Mesendoderm (in vitro differentiated cells): ENCODE measurements around the gene PMM2.
A peak's percentile ranks its signal among the peaks of the same experiment; 100 is the strongest.

Source experiments
- DNase-seq: peaks from one replicate; pipeline ENCODE4 v3.0.0; 2013
- H2AK5ac ChIP-seq: 2 replicates; pipeline ENCODE4 v1.6.1; 2013; ENCODE audit warnings: low read length, inconsistent platforms
- H2BK120ac ChIP-seq: 2 replicates; pipeline ENCODE4 v1.6.1; 2013; ENCODE audit warnings: low read depth, mild to moderate bottlenecking, low read length, moderate library complexity, mixed read lengths
- H2BK15ac ChIP-seq: replicated peaks from 2 replicates; pipeline ENCODE4 v1.6.1; 2013; ENCODE audit warnings: low read depth, mild to moderate bottlenecking, moderate library complexity
- H2BK5ac ChIP-seq: 2 replicates; pipeline ENCODE4 v1.6.1; 2013; ENCODE audit warnings: low read length, inconsistent platforms
- H3K18ac ChIP-seq: 2 replicates; pipeline ENCODE4 v1.6.1; 2013; ENCODE audit warnings: mild to moderate bottlenecking, low read length, mixed read lengths
- H3K23ac ChIP-seq: one replicate; pipeline ENCODE4 v1.6.1; 2013; ENCODE audit warnings: low read length
- H3K27ac ChIP-seq: 2 replicates; pipeline ENCODE4 v1.5.1; 2013; ENCODE audit warnings: low read depth, mild to moderate bottlenecking, inconsistent platforms, low read length, moderate library complexity
- H3K27me3 ChIP-seq: 2 replicates; pipeline ENCODE4 v1.6.1; 2013; ENCODE audit warnings: low read length, control low read depth, mild to moderate bottlenecking, inconsistent platforms; ENCODE audit not compliant: insufficient read depth, poor library complexity
- H3K36me3 ChIP-seq: 2 replicates; pipeline ENCODE4 v1.6.1; 2013; ENCODE audit warnings: low read length, inconsistent platforms; ENCODE audit not compliant: control insufficient read depth, insufficient read depth
- H3K4ac ChIP-seq: one replicate; pipeline ENCODE4 v1.6.1; 2013; ENCODE audit warnings: low read depth, mild to moderate bottlenecking, low read length, moderate library complexity
- H3K4me1 ChIP-seq: 2 replicates; pipeline ENCODE4 v1.6.1; 2013; ENCODE audit warnings: low read depth, low read length, inconsistent platforms; ENCODE audit not compliant: control insufficient read depth
- H3K4me2 ChIP-seq: 2 replicates; pipeline ENCODE4 v1.6.1; 2013; ENCODE audit warnings: low read length
- H3K4me3 ChIP-seq: 2 replicates; pipeline ENCODE4 v1.5.1; 2013; ENCODE audit warnings: mild to moderate bottlenecking, low read length
- H3K56ac ChIP-seq: one replicate; pipeline ENCODE4 v1.6.1; 2013; ENCODE audit warnings: low read length
- H3K79me1 ChIP-seq: 2 replicates; pipeline ENCODE4 v1.6.1; 2013; ENCODE audit warnings: low read length, inconsistent platforms
- H3K79me2 ChIP-seq: 2 replicates; pipeline ENCODE4 v1.6.1; 2013; ENCODE audit warnings: mild to moderate bottlenecking, low read length; ENCODE audit not compliant: control insufficient read depth, insufficient read depth
- H3K9ac ChIP-seq: 2 replicates; pipeline ENCODE4 v1.6.1; 2013; ENCODE audit warnings: low read length, inconsistent platforms
- H4K5ac ChIP-seq: one replicate; pipeline ENCODE4 v1.6.1; 2013; ENCODE audit warnings: low read length
- H4K8ac ChIP-seq: one replicate; pipeline ENCODE4 v1.6.1; 2013; ENCODE audit warnings: low read depth, mild to moderate bottlenecking, control low read depth, low read length, moderate library complexity
- WGBS: extraction: QIAGEN DNeasy Blood & Tissue Kit; methylation state at CpG from one replicate; pipeline ENCODE4 v1.1.7; 2013; ENCODE audit warnings: low lambda C conversion rate, missing lambda C conversion rate; ENCODE audit not compliant: insufficient coverage; ENCODE audit errors: extremely low coverage; 5-methylcytosine and 5-hydroxymethylcytosine counted together

Gene PMM2

GRCh38 chr16:8822403-8822802 lies 24.8 kb downstream of the PMM2 start:
- peaks cover 6% of the 10 kb centered on the region for H3K36me3 ChIP-seq

GRCh38 chr16:8826278-8826879 lies 28.7 kb downstream of the PMM2 start:
- H3K36me3 ChIP-seq: peaks cover 8% of the 10 kb centered on the region
- WGBS: no CpG with 5 or more reads among the region's 3 CpGs

More at GRCh38 chr16:8822403-8822802, 24.8 kb downstream of the PMM2 start:
- H3K4me3 ChIP-seq: no peak overlapping the region
- no peaks in the 10 kb centered on the region for H3K27me3 ChIP-seq
- H3K4me1 ChIP-seq: peaks cover 3% of the 10 kb centered on the region
- no peak overlapping the region for H2BK15ac ChIP-seq
- no peak overlapping the region for H3K23ac ChIP-seq
- no peak overlapping the region for H3K18ac ChIP-seq
- H2AK5ac ChIP-seq: no peak overlapping the region
- H3K79me2 ChIP-seq: no peaks in the 10 kb centered on the region
- no CpG with 5 or more reads among the region's 3 CpGs for WGBS
- peaks cover 4% of the 10 kb centered on the region for H3K79me1 ChIP-seq
- DNase-seq: no peak
- no peak overlapping the region for H3K27ac ChIP-seq
- H4K8ac ChIP-seq: no peak overlapping the region
- no peak overlapping the region for H3K9ac ChIP-seq
- H3K56ac ChIP-seq: no peak overlapping the region
- H3K4ac ChIP-seq: no peak overlapping the region
- no peak overlapping the region for H3K4me2 ChIP-seq
- no peak overlapping the region for H2BK120ac ChIP-seq
- H4K5ac ChIP-seq: no peak overlapping the region
- H2BK5ac ChIP-seq: no peak overlapping the region

GRCh38 chr16:8828541-8829165 lies 31.0 kb downstream of the PMM2 start:
- no peak overlapping the region for H2BK15ac ChIP-seq
- no peak overlapping the region for H3K18ac ChIP-seq
- DNase-seq: no peak
- no peak overlapping the region for H4K8ac ChIP-seq
- H3K4me1 ChIP-seq: peaks cover 10% of the 10 kb centered on the region
- no peak overlapping the region for H3K4me3 ChIP-seq
- H3K79me2 ChIP-seq: peaks cover 4% of the 10 kb centered on the region
- H3K23ac ChIP-seq: no peak overlapping the region
- H3K36me3 ChIP-seq: peaks cover 6% of the 10 kb centered on the region
- H3K4ac ChIP-seq: no peak overlapping the region
- no peak overlapping the region for H4K5ac ChIP-seq
- H3K4me2 ChIP-seq: no peak overlapping the region
- H2AK5ac ChIP-seq: no peak overlapping the region
- no peak overlapping the region for H3K56ac ChIP-seq
- H2BK5ac ChIP-seq: no peak overlapping the region
- H3K79me1 ChIP-seq: peaks cover 1% of the 10 kb centered on the region
- WGBS: no CpG with 5 or more reads among the region's 8 CpGs
- no peak overlapping the region for H3K9ac ChIP-seq
- no peak overlapping the region for H2BK120ac ChIP-seq
- H3K27ac ChIP-seq: no peak overlapping the region
- H3K27me3 ChIP-seq: no peaks in the 10 kb centered on the region

More at GRCh38 chr16:8826278-8826879, 28.7 kb downstream of the PMM2 start:
- Histone ChIP-seq H3K23ac (no peak overlapping the region), H2BK15ac (no peak overlapping the region), H3K27ac (no peak overlapping the region), H3K27me3 (no peaks in the 10 kb centered on the region), H2BK5ac (no peak overlapping the region), H3K56ac (no peak overlapping the region), H4K5ac (no peak overlapping the region), H2BK120ac (no peak overlapping the region), H3K4me2 (no peak overlapping the region), H3K4me1 (peaks cover under 1% of the 10 kb centered on the region), H3K18ac (no peak overlapping the region), H3K9ac (no peak overlapping the region), H2AK5ac (no peak overlapping the region), H3K4ac (no peak overlapping the region), H4K8ac (no peak overlapping the region), H3K79me2 (no peaks in the 10 kb centered on the region), H3K4me3 (no peak overlapping the region), H3K79me1 (peaks cover 2% of the 10 kb centered on the region)
- no peak for DNase-seq

GRCh38 chr16:8831450-8831849 lies 33.8 kb downstream of the PMM2 start:
- H3K79me1 ChIP-seq: peaks cover 1% of the 10 kb centered on the region
- peaks cover 10% of the 10 kb centered on the region for H3K4me1 ChIP-seq
- no peak overlapping the region for H3K4me3 ChIP-seq
- H3K23ac ChIP-seq: no peak overlapping the region
- no peak overlapping the region for H3K27ac ChIP-seq
- no peak for DNase-seq
- WGBS: no CpG with 5 or more reads among the region's 9 CpGs
- peaks cover 4% of the 10 kb centered on the region for H3K79me2 ChIP-seq
- H3K36me3 ChIP-seq: peaks cover 6% of the 10 kb centered on the region
- no peak overlapping the region for H4K8ac ChIP-seq
- no peaks in the 10 kb centered on the region for H3K27me3 ChIP-seq
- no peak overlapping the region for H2AK5ac ChIP-seq
- no peak overlapping the region for H2BK120ac ChIP-seq
- peak overlapping the region; percentile 8 for H3K4me2 ChIP-seq
- H3K9ac ChIP-seq: peak overlapping the region; percentile 32
- no peak overlapping the region for H2BK5ac ChIP-seq
- H4K5ac ChIP-seq: no peak overlapping the region
- no peak overlapping the region for H3K18ac ChIP-seq
- H3K4ac ChIP-seq: no peak overlapping the region
- H3K56ac ChIP-seq: peak overlapping the region; percentile 52
- H2BK15ac ChIP-seq: no peak overlapping the region

GRCh38 chr16:8831871-8832716 lies 34.5 kb downstream of the PMM2 start:
- H3K36me3 ChIP-seq: peaks cover 6% of the 10 kb centered on the region
- no peak overlapping the region for H3K4me3 ChIP-seq
- H3K4me1 ChIP-seq: peaks cover 10% of the 10 kb centered on the region
- no peaks in the 10 kb centered on the region for H3K27me3 ChIP-seq
- peak; percentile 78 for DNase-seq
- H4K5ac ChIP-seq: no peak overlapping the region
- H3K4me2 ChIP-seq: peak overlapping the region; percentile 8
- no peak overlapping the region for H3K18ac ChIP-seq
- H3K9ac ChIP-seq: peak overlapping the region; percentile 34
- H2AK5ac ChIP-seq: no peak overlapping the region
- no peak overlapping the region for H3K4ac ChIP-seq
- H2BK120ac ChIP-seq: no peak overlapping the region
- H4K8ac ChIP-seq: no peak overlapping the region
- peak overlapping the region; percentile 13 for H2BK5ac ChIP-seq
- peaks cover 4% of the 10 kb centered on the region for H3K79me2 ChIP-seq
- H3K27ac ChIP-seq: peak overlapping the region; percentile 36
- H2BK15ac ChIP-seq: no peak overlapping the region
- H3K79me1 ChIP-seq: peaks cover 1% of the 10 kb centered on the region
- WGBS: no CpG with 5 or more reads among the region's 18 CpGs
- H3K23ac ChIP-seq: no peak overlapping the region
- peak overlapping the region; percentile 65 for H3K56ac ChIP-seq
